ENCODE data around the gene OR5H2. TPM values are rescaled to one million over a fixed set of nuclear protein-coding genes. Genes with fewer than 3 reads are reported as not detected.
"Not testable (repeated sequence)": the region's sequence is repeated elsewhere in the genome, so short reads cannot be mapped to it uniquely, and the experiment has no call there.

OR5H2 gene
- not detected for total RNA-seq

- Histone ChIP-seq H3K36me3 (no peaks in the 10 kb centered on the region), H3K27ac (no peak within 1 kb of the TSS), H3K9ac (ENCODE audit: low read depth in 2 of 2, low read length in 2 of 2) (no peak within 1 kb of the TSS), H3K27me3 (no peaks in the 10 kb centered on the region), H3K9me3 (no peaks in the 10 kb centered on the region), H3K4me1 (no peaks in the 10 kb centered on the region), H3K4me3 (no peak within 1 kb of the TSS)
- DNase-seq: no peak
- TF ChIP-seq CTCF (IDR thresholded peaks at IDR 0.05): no peak
- intact Hi-C loops (cut with DNase I): no loop called here
These were observed at the start of gene OR5H2 for GRCh38 chr3:98282205-98282604. TSS of gene OR5H2 (plus strand) at chr3:98282505. CDS start at chr3:98282903, 398 bp downstream.

GRCh38 chr3:98233468-98233867 is 48.8 kb upstream of the OR5H2 start:
- no peaks in the 10 kb centered on the region for H3K4me1 ChIP-seq
- no peak overlapping the region for H3K4me3 ChIP-seq
- no peak overlapping the region for H3K9ac ChIP-seq (ENCODE audit: low read depth in 2 of 2, low read length in 2 of 2)
- no peaks in the 10 kb centered on the region for H3K9me3 ChIP-seq
- intact Hi-C loops (cut with DNase I): no loop called here
- H3K36me3 ChIP-seq: no peaks in the 10 kb centered on the region
- H3K27me3 ChIP-seq: no peaks in the 10 kb centered on the region
- H3K27ac ChIP-seq: no peak overlapping the region
- no peak for DNase-seq
- no peak for TF ChIP-seq CTCF (IDR thresholded peaks at IDR 0.05)

GRCh38 chr3:98240131-98240530 is 42.2 kb upstream of the OR5H2 start:
- H3K27ac ChIP-seq: no peak overlapping the region
- no peak overlapping the region for H3K9ac ChIP-seq (ENCODE audit: low read depth in 2 of 2, low read length in 2 of 2)
- no peaks in the 10 kb centered on the region for H3K27me3 ChIP-seq
- no peaks in the 10 kb centered on the region for H3K36me3 ChIP-seq
- intact Hi-C loops (cut with DNase I): no loop called here
- no peak for TF ChIP-seq CTCF (IDR thresholded peaks at IDR 0.05)
- no peaks in the 10 kb centered on the region for H3K4me1 ChIP-seq
- no peaks in the 10 kb centered on the region for H3K9me3 ChIP-seq
- no peak for DNase-seq
- H3K4me3 ChIP-seq: no peak overlapping the region

GRCh38 chr3:98242155-98242554 is 40.1 kb upstream of the OR5H2 start:
- no peak overlapping the region for H3K9ac ChIP-seq (ENCODE audit: low read depth in 2 of 2, low read length in 2 of 2)
- intact Hi-C loops (cut with DNase I): no loop called here
- H3K36me3 ChIP-seq: no peaks in the 10 kb centered on the region
- TF ChIP-seq CTCF (IDR thresholded peaks at IDR 0.05): no peak
- DNase-seq: no peak
- H3K9me3 ChIP-seq: no peaks in the 10 kb centered on the region
- H3K4me1 ChIP-seq: no peaks in the 10 kb centered on the region
- no peak overlapping the region for H3K27ac ChIP-seq
- no peaks in the 10 kb centered on the region for H3K27me3 ChIP-seq
- no peak overlapping the region for H3K4me3 ChIP-seq

- Histone ChIP-seq H3K9ac (ENCODE audit: low read depth in 2 of 2, low read length in 2 of 2) (no peak overlapping the region), H3K36me3 (no peaks in the 10 kb centered on the region), H3K9me3 (no peaks in the 10 kb centered on the region), H3K4me3 (no peak overlapping the region), H3K4me1 (no peaks in the 10 kb centered on the region), H3K27ac (no peak overlapping the region), H3K27me3 (no peaks in the 10 kb centered on the region)
- DNase-seq: no peak
- intact Hi-C loops (cut with DNase I): no loop called here
- no peak for TF ChIP-seq CTCF (IDR thresholded peaks at IDR 0.05)
These were observed 38.5 kb upstream of the OR5H2 start for GRCh38 chr3:98243843-98244242.

GRCh38 chr3:98246142-98246541 is 36.2 kb upstream of the OR5H2 start:
- no peak for DNase-seq
- no peak overlapping the region for H3K4me3 ChIP-seq
- no peak overlapping the region for H3K27ac ChIP-seq
- no peaks in the 10 kb centered on the region for H3K4me1 ChIP-seq
- H3K36me3 ChIP-seq: no peaks in the 10 kb centered on the region
- TF ChIP-seq CTCF (IDR thresholded peaks at IDR 0.05): no peak
- H3K9me3 ChIP-seq: no peaks in the 10 kb centered on the region
- no peaks in the 10 kb centered on the region for H3K27me3 ChIP-seq
- no peak overlapping the region for H3K9ac ChIP-seq (ENCODE audit: low read depth in 2 of 2, low read length in 2 of 2)
- intact Hi-C loops (cut with DNase I): no loop called here

- H3K4me3 ChIP-seq; intact Hi-C loops (cut with DNase I); H3K27me3 ChIP-seq; H3K9me3 ChIP-seq; H3K36me3 ChIP-seq; H3K27ac ChIP-seq; H3K4me1 ChIP-seq; DNase-seq; H3K9ac ChIP-seq (ENCODE audit: low read depth in 2 of 2, low read length in 2 of 2): not testable (repeated sequence)
These were observed 26.3 kb upstream of the OR5H2 start for GRCh38 chr3:98256026-98256425.
